ENCODE data around the gene ABCB4. TPM values are rescaled to one million over a fixed set of nuclear protein-coding genes. Genes with fewer than 3 reads are reported as not detected.

ABCB4 gene
- total and polyA plus RNA-seq, 2 donors from 2014 or later, result 2.0 TPM

GRCh38 chr7:87445897-87446296, 29.6 kb downstream of the ABCB4 start:
- Histone ChIP-seq H3K27ac (ENCODE audit: low read depth in 2 of 2, low read length in 2 of 2) (no peak overlapping the region), H3K27me3 (ENCODE audit: control insufficient read depth, insufficient read depth, low read length) (no peaks in the 10 kb centered on the region), H3K9ac (ENCODE audit: low read length in 3 of 3) (no peak overlapping the region), H3K4me3 (ENCODE audit: low read length in 3 of 3) (no peak overlapping the region), H3K4me1 (ENCODE audit: control insufficient read depth in 2 of 3, insufficient read depth in 2 of 3, low read depth in 1 of 3, low read length in 3 of 3) (no peaks in the 10 kb centered on the region), H3K9me3 (ENCODE audit: control insufficient read depth in 2 of 3, insufficient read depth in 1 of 3, low read length in 3 of 3) (no peaks in the 10 kb centered on the region), H3K36me3 (ENCODE audit: control insufficient read depth in 2 of 3, insufficient read depth in 3 of 3, low read length in 3 of 3) (no peaks in the 10 kb centered on the region)
- TF ChIP-seq CTCF (IDR thresholded peaks at IDR 0.05; ENCODE audit: borderline replicate concordance, extremely low read depth, insufficient read depth), result no peak
- DNase-seq (no peak), FAIRE-seq (no peak)
- intact Hi-C loops (cut with DNase I), result no loop called here

GRCh38 chr7:87435546-87435945, 39.9 kb downstream of the ABCB4 start:
- Histone ChIP-seq H3K9me3 (ENCODE audit: control insufficient read depth in 2 of 3, insufficient read depth in 1 of 3, low read length in 3 of 3) (no peaks in the 10 kb centered on the region), H3K27me3 (ENCODE audit: control insufficient read depth, insufficient read depth, low read length) (no peaks in the 10 kb centered on the region), H3K4me1 (ENCODE audit: control insufficient read depth in 2 of 3, insufficient read depth in 2 of 3, low read depth in 1 of 3, low read length in 3 of 3) (no peaks in the 10 kb centered on the region), H3K9ac (ENCODE audit: low read length in 3 of 3) (no peak overlapping the region), H3K27ac (ENCODE audit: low read depth in 2 of 2, low read length in 2 of 2) (no peak overlapping the region), H3K36me3 (ENCODE audit: control insufficient read depth in 2 of 3, insufficient read depth in 3 of 3, low read length in 3 of 3) (no peaks in the 10 kb centered on the region), H3K4me3 (ENCODE audit: low read length in 3 of 3) (no peak overlapping the region)
- DNase-seq (no peak), FAIRE-seq (no peak)
- intact Hi-C loops (cut with DNase I), result no loop called here
- TF ChIP-seq CTCF (IDR thresholded peaks at IDR 0.05; ENCODE audit: borderline replicate concordance, extremely low read depth, insufficient read depth), result no peak

- no peak for TF ChIP-seq CTCF (IDR thresholded peaks at IDR 0.05; ENCODE audit: borderline replicate concordance, extremely low read depth, insufficient read depth)
- intact Hi-C loops (cut with DNase I), result no loop called here
- Histone ChIP-seq H3K27me3 (ENCODE audit: control insufficient read depth, insufficient read depth, low read length) (no peaks in the 10 kb centered on the region), H3K4me3 (ENCODE audit: low read length in 3 of 3) (no peak overlapping the region), H3K27ac (ENCODE audit: low read depth in 2 of 2, low read length in 2 of 2) (no peak overlapping the region), H3K9ac (ENCODE audit: low read length in 3 of 3) (no peak overlapping the region), H3K4me1 (ENCODE audit: control insufficient read depth in 2 of 3, insufficient read depth in 2 of 3, low read depth in 1 of 3, low read length in 3 of 3) (no peaks in the 10 kb centered on the region), H3K9me3 (ENCODE audit: control insufficient read depth in 2 of 3, insufficient read depth in 1 of 3, low read length in 3 of 3) (no peaks in the 10 kb centered on the region), H3K36me3 (ENCODE audit: control insufficient read depth in 2 of 3, insufficient read depth in 3 of 3, low read length in 3 of 3) (no peaks in the 10 kb centered on the region)
- no peak for FAIRE-seq
- no peak for DNase-seq
Observed at GRCh38 chr7:87432536-87432935, 42.9 kb downstream of the ABCB4 start.

GRCh38 chr7:87427288-87427687, 48.2 kb downstream of the ABCB4 start:
- Histone ChIP-seq H3K4me1 (ENCODE audit: control insufficient read depth in 2 of 3, insufficient read depth in 2 of 3, low read depth in 1 of 3, low read length in 3 of 3) (no peaks in the 10 kb centered on the region), H3K27me3 (ENCODE audit: control insufficient read depth, insufficient read depth, low read length) (no peaks in the 10 kb centered on the region), H3K9ac (ENCODE audit: low read length in 3 of 3) (no peak overlapping the region), H3K4me3 (ENCODE audit: low read length in 3 of 3) (no peak overlapping the region), H3K36me3 (ENCODE audit: control insufficient read depth in 2 of 3, insufficient read depth in 3 of 3, low read length in 3 of 3) (no peaks in the 10 kb centered on the region), H3K27ac (ENCODE audit: low read depth in 2 of 2, low read length in 2 of 2) (no peak overlapping the region), H3K9me3 (ENCODE audit: control insufficient read depth in 2 of 3, insufficient read depth in 1 of 3, low read length in 3 of 3) (no peaks in the 10 kb centered on the region)
- intact Hi-C loops (cut with DNase I), result no loop called here
- TF ChIP-seq CTCF (IDR thresholded peaks at IDR 0.05; ENCODE audit: borderline replicate concordance, extremely low read depth, insufficient read depth), result no peak
- FAIRE-seq, result no peak
- DNase-seq, result no peak
